ENCODE results near the gene ABCC4.
"Not testable (repeated sequence)": the region's sequence is repeated elsewhere in the genome, so short reads cannot be mapped to it uniquely, and the experiment has no call there.

ABCC4 gene

DNA sequence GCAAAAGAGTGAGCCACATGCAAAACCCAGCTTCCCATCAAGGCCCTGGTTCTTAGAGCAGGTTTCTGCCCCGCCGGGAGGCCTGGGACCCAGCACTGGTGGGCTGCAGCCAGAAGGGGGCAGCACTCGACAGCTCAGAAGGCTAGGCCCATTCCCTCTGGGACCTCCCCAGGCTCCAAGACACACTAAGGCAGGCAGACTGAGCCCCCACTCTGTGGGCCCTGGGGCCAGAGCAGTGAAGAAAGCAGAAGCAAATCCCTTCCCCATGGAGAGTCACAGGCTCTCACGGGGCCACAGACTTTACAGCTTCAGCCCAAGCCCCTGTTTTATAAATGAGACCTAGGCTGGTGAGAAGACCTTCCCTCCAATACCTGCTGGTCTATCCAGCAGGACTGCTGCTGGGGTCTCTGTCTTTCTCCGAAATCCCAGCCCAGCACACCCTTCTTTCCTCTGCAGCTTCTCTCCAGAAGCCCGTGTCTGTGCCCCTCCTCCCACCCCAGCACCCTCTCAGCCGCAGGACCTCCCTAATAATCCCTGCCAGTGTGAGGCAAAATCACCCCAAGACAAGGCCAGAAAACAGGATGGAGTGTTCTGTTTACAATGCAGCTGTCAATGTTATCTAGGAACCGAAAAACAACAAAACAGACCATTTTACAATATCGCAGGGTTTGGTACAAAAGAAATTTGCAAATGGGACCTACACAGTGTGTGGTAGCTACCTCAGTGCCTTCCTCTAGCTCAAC, 109.3 kb downstream of the ABCC4 start:
- peak; percentile 38 for DNase-seq

GRCh38 chr13:95188128-95188527, 113.1 kb downstream of the ABCC4 start:
- DNase-seq, result no peak

DNA sequence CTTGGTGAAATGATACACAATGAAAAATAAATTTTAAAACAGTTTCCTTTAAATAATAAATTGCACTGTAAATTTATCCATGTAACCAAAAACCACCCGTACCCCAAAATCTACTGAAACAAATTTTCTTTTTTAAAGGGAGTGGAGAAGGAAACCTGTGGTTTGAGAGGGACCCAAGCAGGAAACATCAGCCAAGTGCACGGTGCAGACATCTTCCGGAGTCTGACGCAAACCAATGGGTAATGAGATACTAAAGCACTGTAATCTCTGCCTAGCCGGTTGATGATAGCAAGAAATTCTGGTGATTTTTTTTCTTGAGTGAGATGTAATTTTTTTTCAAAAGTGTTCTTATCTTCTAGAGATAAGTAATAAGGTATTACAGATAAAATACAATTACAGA, 115.4 kb downstream of the ABCC4 start:
- no peak for DNase-seq

- peak; percentile 8 for DNase-seq
Observed at GRCh38 chr13:95185311-95185710, 115.9 kb downstream of the ABCC4 start.

GRCh38 chr13:95184317-95184716, 116.9 kb downstream of the ABCC4 start:
- DNase-seq, result no peak

- no peak for DNase-seq
Observed at GRCh38 chr13:95182570-95183265, 118.5 kb downstream of the ABCC4 start.

DNA sequence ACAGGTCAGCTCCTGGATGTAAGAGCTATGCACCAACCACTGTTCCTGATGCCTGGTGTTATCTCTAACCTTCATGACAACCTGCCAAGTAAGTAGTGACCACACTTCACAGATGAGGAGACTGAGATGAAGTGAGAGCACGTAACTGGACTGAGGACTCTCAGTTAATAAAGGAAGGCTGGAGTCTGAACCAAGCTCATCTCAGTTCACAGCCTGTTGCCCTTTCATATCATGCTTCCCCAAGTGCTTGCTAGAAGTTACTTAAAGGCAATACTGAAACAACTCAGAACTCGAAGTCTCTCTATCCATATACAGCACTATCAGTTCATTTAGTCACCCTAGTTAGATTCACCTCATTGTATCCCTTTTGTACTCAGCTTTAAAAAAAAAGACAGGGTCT, 119.7 kb downstream of the ABCC4 start:
- no peak for DNase-seq

DNA sequence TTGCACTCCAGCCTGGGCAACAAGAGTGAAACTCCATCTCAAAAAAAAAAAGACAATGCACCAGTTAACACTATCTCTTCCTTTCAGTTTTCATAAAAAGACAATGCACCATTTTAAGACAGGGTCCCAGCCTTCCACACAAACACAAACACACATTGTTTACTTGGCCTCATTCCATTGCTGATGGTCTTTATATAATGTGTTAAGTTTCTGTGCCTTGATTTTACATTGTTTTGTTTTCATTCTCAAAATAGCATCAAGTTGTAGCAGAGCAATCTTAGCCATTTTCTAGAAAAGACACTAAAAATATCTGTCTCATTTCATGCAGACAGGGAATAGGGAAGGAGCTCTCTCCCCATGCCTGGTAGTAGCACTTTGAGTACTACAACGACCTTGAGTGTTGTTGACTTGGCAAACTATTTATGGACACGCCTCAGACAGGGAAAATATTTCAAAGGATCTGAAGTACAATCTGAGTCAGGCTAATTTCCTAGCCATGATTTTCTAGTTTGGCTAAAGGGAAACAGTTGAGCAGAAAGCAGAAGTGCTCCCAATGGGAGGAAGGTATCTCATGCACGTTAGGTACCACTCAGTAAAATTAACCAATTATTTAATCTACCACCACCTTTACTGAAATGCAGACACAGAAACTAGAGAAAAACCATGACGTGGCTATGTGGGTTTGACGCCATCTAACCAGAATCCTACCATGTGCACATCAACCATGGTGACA, 120.6 kb downstream of the ABCC4 start:
- no peak for DNase-seq

DNA sequence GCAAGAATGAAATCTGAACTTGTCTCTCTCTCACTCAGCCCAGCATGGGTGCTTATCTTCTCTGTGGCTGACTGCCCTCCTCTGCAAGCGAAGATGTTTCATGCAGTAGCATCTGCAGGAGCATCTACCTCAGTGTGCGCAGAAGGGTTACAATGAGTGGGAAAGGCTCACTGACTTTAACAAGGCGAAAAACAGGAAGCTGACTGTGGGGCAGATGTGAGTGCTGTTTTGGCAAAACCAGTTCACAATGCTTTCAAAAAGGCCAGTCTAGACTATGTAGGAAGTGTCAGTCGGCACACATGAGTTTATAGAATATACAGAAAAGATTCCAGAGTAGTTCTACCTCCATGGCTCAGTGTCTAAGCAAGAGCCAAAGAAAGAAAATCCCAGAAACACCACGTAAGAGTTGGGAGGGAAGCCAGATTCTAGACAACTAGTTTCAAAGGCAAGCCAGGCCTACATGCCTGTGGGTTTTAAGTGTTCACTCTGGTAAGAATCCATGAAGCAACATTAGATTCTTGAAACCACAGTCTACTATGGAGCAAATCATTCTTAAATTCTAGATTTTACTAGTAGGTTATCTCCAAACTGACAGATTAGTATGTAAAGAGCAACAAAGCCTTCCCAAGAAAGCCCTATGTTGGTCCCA, 124.5 kb downstream of the ABCC4 start:
- no peak for DNase-seq

GRCh38 chr13:95174517-95174916, 126.7 kb downstream of the ABCC4 start:
- no peak for DNase-seq

GRCh38 chr13:95168191-95168590, 133.1 kb downstream of the ABCC4 start:
- DNase-seq, result no peak

- not testable (repeated sequence) for DNase-seq
Observed at GRCh38 chr13:95167003-95167402, 134.2 kb downstream of the ABCC4 start.

GRCh38 chr13:95164830-95165229, 136.4 kb downstream of the ABCC4 start:
- DNase-seq, result no peak

- no peak for DNase-seq
Observed at GRCh38 chr13:95160112-95160906, 140.9 kb downstream of the ABCC4 start.

GRCh38 chr13:95159458-95159857, 141.8 kb downstream of the ABCC4 start:
- DNase-seq, result no peak

GRCh38 chr13:95156208-95156607, 145.0 kb downstream of the ABCC4 start:
- peak; percentile 40 for DNase-seq

DNA sequence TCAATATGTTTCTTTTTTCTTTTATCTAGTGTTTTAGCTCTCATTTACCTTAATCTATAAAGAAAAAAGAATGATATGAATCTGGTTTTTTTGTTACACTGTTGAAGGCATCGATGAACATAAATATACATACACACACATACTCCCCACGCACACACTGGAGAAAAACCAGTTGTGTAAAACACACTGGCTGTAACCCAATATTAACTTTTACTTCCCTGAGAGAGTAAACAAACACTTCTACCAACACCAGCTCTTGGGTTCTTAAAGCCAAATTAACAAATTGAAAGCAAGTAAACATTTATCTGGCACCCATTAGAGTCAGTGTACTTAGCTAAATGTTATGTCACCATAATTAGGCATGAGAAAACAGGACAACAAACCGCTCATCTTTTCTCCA, 145.7 kb downstream of the ABCC4 start:
- peak; percentile 59 for DNase-seq

GRCh38 chr13:95155093-95155492, 146.2 kb downstream of the ABCC4 start:
- DNase-seq, result no peak

- DNase-seq, result peak; percentile 70
Observed at GRCh38 chr13:95154413-95154886, 146.8 kb downstream of the ABCC4 start.

DNA sequence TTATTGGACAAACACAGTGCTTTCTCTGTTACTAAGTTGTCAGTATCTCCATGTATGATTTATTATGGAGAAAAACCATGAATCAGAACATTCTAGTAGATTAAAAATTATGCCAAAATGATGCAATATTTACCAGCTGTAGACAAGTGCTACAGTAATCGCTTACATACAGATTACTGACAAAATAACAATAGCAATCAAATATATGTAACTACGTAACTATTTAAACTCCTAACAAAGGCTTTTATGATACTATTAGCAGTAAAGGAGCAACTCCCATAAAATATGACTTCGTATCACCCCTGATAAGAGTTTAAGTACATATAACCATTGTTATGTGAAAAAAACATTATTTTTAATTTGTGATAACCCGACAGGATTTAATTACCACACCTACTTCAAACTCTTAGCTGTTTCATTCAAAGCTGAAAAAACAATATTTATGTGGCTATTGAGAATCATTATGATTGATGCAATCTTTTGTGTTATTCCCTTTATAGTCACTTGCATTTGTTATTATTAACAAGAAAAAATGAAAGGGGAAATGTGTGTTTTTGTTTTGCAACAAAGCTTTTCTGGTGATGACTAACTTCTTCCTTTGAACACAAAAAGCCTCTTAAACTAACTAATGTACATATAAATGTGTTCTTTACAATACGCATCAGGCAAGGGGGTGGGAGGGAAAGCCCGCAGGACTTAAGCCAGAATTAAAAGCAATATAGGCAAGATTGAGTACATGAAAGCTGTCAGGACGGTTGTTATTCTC, 147.4 kb downstream of the ABCC4 start:
- peak; percentile 61 for DNase-seq

GRCh38 chr13:95151942-95152587, 149.2 kb downstream of the ABCC4 start:
- no peak for DNase-seq

Measured in NCI-H1105 treated with DMSO at 0.1 percent for 48 hours (cell line).